HEK293 (cell line): ENCODE results near the gene PIK3AP1.

Experiments used
- CTCF ChIP-seq: fragments of 450-650 bp; formaldehyde crosslinking; IDR thresholded peaks from 2 replicates; pipeline ENCODE4 v1.5.1; 2016; ENCODE audit warnings: missing biosample characterization, missing genetic modification characterization
- FEZF1 ChIP-seq: fragments of 450-650 bp; formaldehyde crosslinking; IDR thresholded peaks from 2 replicates; pipeline ENCODE4 v1.5.1; 2016; ENCODE audit warnings: missing biosample characterization, missing genetic modification characterization
- PBX3 ChIP-seq: sonication (generic); formaldehyde crosslinking; IDR thresholded peaks from 2 replicates; pipeline ENCODE4 v1.8.1; 2022; ENCODE audit warnings: mild to moderate bottlenecking, moderate library complexity, missing genetic modification reagents
- PRDM10 ChIP-seq: fragments of 450-650 bp; formaldehyde crosslinking; IDR thresholded peaks from 2 replicates; pipeline ENCODE4 v1.5.1; 2016; ENCODE audit warnings: missing biosample characterization, missing genetic modification characterization
- SALL2 ChIP-seq: fragments of 450-650 bp; formaldehyde crosslinking; IDR thresholded peaks from 2 replicates; pipeline ENCODE4 v1.5.0; 2017; ENCODE audit warnings: missing biosample characterization, mild to moderate bottlenecking, missing genetic modification characterization, borderline replicate concordance
- TSHZ1 ChIP-seq: fragments of 450-650 bp; formaldehyde crosslinking; IDR thresholded peaks from 2 replicates; pipeline ENCODE4 v1.5.1; 2016; ENCODE audit warnings: missing biosample characterization, missing genetic modification characterization, borderline replicate concordance
- ZBTB11 ChIP-seq: fragments of 450-650 bp; formaldehyde crosslinking; conservative IDR thresholded peaks from 2 replicates; pipeline ENCODE4 v1.5.1; 2016; ENCODE audit warnings: low read depth, missing biosample characterization, missing genetic modification characterization
- ZBTB20 ChIP-seq: fragments of 450-650 bp; formaldehyde crosslinking; IDR thresholded peaks from 2 replicates; pipeline ENCODE4 v1.5.1; 2016; ENCODE audit warnings: missing biosample characterization, missing genetic modification characterization
- ZFP3 ChIP-seq: fragments of 450-650 bp; formaldehyde crosslinking; IDR thresholded peaks from 2 replicates; pipeline ENCODE4 v1.5.1; 2016; ENCODE audit warnings: low read depth, missing biosample characterization, missing genetic modification characterization
- ZNF132 ChIP-seq: fragments of 450-650 bp; formaldehyde crosslinking; IDR thresholded peaks from 2 replicates; pipeline ENCODE4 v1.5.1; 2017; ENCODE audit warnings: missing biosample characterization, missing genetic modification characterization, borderline replicate concordance
- ZNF18 ChIP-seq: fragments of 450-650 bp; formaldehyde crosslinking; IDR thresholded peaks from 2 replicates; pipeline ENCODE4 v1.5.1; 2016; ENCODE audit warnings: missing biosample characterization, missing genetic modification characterization
- ZNF274 ChIP-seq, 2 experiments: fragments of 200-500 bp in 1 of 2; fragments of 450-650 bp in 1 of 2; sonication (Bioruptor generic) in 1 of 2; formaldehyde crosslinking in 1 of 2; IDR thresholded peaks; 2 replicates each; pipeline versions ENCODE4 v1.5.1 to v1.6.1; 2014 to 2016; ENCODE audit warnings: borderline replicate concordance in 1 of 2, inconsistent platforms in 1 of 2, low read length in 1 of 2, missing biosample characterization in 1 of 2, missing genetic modification characterization in 1 of 2
- ZNF354C ChIP-seq: fragments of 450-650 bp; formaldehyde crosslinking; IDR thresholded peaks from 2 replicates; pipeline ENCODE4 v1.5.1; 2016; ENCODE audit warnings: missing biosample characterization, missing genetic modification characterization, low read depth, borderline replicate concordance
- ZNF37A ChIP-seq: fragments of 450-650 bp; IDR thresholded peaks from 2 replicates; pipeline ENCODE4 v1.5.1; 2018; ENCODE audit warnings: missing biosample characterization, missing genetic modification characterization

GRCh38 chr10:96753956-96754355 is 33.6 kb upstream of the PIK3AP1 start:
- TF ChIP-seq CTCF (tag by site-specific recombination) (no peak), ZNF354C (tag by site-specific recombination) (no peak), SALL2 (tag by site-specific recombination) (no peak), ZNF37A (no peak), FEZF1 (tag by site-specific recombination) (no peak), PRDM10 (no peak), ZBTB11 (no peak), ZBTB20 (tag by site-specific recombination) (no peak), ZNF274 (IDR thresholded peaks at IDR 0.05; ENCODE audit: low read length) (no peak), ZNF274 (tag by site-specific recombination; IDR thresholded peaks at IDR 0.05; ENCODE audit: borderline replicate concordance) (no peak), TSHZ1 (tag by site-specific recombination) (no peak), PBX3 (no peak), ZFP3 (no peak), ZNF132 (no peak), ZNF18 (tag by site-specific recombination) (no peak)
